GM18507 (cell line): Measurements from ENCODE around the gene ATXN7L1.
A peak's percentile ranks its signal among the peaks of the same experiment; 100 is the strongest.
"Not testable (repeated sequence)": the region's sequence is repeated elsewhere in the genome, so short reads cannot be mapped to it uniquely, and the experiment has no call there.

ENCODE experiments used
- DNase-seq: peaks from one replicate; pipeline ENCODE4 v3.0.0; 2011; ENCODE audit warnings: low read depth; ENCODE audit not compliant: insufficient read length; ENCODE audit errors: extremely low spot score
- FAIRE-seq: peaks from 2 replicates; lab custom pipeline; 2011; peaks lifted over from hg19 to GRCh38; lab: Jason Lieb, UNC

ATXN7L1 gene

DNA sequence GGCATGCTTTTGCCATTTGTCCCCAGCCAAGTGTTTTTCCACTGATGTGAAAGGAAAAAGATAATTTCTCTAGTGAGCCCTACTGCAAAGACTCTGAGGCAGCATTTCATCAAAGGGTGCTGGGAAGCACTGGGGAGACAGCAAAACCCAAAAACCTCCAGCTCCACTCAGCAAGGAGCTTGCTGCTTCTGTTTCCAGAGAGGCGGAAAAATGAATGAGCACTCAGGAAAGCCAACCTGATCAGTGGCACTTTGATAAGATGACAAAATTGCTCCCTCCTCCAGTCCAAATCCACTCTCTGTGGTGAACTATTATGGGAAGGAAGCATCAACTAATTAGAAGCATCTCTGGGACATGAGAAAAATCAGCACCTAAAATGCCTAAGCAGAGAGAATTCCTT is 68.2 kb downstream of the ATXN7L1 start:
- DNase-seq (no peak), FAIRE-seq (no peak)

DNA sequence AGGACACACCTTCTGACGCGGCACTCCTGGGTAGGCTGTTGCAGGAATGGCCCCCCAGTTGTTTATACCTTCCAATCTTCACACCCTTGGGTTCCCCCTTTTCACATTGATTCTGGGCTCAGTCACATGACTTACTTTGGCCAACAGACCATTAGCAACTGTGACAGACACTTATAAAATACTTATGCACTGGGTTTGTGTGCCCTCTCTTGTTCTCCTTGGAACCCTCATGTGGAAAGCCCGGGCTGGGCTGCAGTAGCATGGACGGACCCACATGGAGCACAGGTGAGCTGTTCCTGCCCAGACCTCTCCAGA is 69.0 kb downstream of the ATXN7L1 start:
- no peak for DNase-seq
- no peak for FAIRE-seq

DNA sequence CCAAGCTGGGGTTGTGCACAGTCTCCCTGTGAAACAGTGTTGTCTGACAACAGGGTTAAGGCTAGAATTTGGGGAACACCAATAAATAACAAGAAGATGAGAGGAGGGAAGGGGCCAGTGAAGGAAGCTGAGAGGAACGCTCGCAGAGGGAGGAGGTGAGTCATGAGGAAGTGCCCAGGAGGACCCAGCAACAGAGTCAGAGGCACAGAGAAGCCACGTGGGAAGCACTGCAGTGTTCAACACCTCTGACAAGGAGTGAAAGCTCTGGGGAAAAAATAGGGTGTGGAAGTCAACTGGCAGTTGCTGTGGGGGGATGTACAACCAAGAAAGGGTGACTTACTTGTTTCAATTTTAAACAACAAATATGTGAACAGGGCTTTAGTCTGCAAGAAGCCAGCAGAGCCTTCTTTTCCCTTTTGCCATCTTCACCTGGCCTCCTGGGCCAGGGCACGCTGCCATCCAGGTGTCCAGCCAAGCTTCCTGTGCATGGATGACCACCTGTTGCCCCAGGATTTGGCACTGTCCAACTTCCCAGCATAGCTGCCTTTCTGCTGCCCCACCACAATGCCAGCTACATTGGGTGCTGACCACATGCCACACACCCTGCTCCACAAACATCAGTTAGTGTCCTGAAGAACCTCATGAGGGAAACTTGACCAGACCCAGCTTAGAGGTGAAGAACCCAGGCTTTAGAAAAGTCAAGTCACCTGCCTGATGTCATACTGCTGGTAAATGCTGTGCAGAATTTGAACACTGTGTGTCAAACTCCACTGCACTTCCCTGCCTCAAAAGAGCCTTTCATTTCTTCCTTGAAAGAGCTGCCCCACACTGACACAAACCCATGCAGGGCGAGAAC is 69.6 kb downstream of the ATXN7L1 start:
- FAIRE-seq (peak; percentile 87), DNase-seq (peak; percentile 29)

DNA sequence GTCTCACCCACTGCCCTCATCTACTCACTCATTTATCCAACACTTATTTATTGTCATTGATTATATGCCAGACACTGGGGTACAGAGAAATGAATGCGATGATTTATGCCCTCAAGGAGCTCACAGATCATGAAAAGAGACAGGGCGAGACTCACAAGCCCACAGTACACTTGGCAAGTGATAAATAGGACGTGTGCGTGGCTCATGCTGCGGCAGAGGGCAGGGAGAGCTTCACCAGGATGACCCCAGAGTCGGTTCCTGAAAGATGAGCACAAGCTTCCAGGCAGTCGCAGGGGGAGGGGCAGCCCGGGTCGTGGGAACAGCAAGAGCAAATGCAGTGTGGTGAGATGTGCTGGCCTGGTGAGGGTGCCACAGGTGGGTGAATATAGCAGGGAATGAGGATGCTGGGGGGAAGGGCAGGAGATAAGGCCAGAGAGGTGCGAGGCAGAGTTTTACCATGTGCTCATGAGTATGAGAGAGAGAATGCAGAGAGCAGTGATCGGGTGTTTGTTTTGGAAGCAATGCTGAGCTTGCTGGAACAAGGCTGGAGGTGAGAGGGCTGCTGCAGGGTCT is 70.9 kb downstream of the ATXN7L1 start:
- DNase-seq (no peak), FAIRE-seq (no peak)

DNA sequence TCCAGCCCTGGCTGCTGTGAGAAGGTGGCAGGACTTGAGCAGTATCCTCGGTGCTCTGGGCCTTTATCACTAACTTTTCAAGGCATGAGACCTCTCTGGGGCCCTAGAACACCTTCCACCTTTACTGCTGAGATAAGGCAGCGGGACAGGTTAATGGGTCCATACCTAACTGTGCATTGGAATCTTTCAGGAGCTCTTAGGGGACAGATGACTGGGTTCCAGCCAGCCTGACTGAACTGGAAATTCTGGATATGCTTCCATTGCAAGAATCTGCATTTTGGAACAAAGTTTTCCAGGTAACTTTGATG is 73.0 kb downstream of the ATXN7L1 start:
- no peak for FAIRE-seq
- DNase-seq, result no peak

DNA sequence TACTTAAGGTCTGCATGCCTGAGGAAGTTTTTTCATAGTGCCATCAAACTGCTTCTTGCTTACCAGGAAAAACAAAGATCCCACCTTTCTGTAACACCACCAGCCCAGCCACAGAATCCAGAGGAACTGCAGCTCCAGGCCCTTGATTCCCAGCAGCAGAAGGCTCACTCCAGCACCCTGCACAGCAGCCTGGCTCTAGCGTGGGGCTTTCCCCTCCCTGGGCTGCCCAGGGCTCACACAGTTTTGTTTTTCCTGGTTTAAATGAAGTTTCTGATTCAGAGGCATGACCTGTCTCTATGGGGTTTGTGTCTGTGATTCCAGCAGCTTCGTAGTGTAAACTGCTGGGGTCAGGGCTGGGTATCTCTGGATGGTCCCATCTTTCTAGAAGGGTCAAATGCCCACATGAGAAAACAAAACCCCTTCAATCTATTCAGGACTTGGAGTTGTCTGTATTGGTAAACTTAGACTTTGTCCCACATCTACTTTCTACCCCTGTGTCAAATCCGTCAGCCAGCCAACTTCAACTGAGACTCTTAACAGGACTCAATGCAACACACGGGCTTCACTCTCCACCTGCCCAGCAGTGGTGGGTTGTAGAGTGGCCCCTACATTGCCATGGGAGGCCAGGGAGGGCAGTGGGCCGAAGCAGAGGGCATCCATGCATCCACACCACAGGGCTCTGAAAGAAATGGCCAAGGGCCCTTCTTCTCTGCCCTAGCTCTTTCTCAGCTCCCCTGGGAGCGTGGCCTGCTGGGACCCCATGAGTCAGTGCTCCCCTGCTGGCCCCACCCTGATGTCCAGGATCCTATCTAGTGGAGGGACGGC is 73.6 kb downstream of the ATXN7L1 start:
- DNase-seq (no peak), FAIRE-seq (no peak)

- no peak for DNase-seq
- FAIRE-seq, result no peak
Measured at GRCh38 chr7:105800849-105801534, 75.4 kb downstream of the ATXN7L1 start.

- FAIRE-seq, result no peak
- no peak for DNase-seq
Measured at GRCh38 chr7:105800442-105800841, 76.0 kb downstream of the ATXN7L1 start.

DNA sequence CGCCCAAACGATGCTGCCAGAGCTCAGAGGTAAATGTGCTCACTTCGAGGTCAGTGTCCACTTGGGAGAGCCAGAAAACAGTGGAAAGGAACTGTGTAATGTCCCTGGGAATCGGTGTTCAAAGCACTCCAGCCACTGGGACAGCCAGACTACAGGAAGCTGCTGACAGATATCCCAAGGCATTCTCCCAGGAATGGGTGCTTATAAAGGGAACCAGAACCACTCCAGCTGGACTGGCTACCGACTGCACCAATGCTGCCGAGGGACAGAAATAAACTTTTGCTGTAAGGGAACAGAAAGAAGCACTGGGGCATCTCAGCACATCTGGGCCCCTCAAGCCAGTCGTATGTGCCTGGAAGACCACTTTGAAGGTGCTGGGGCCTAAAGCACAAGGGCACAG is 76.7 kb downstream of the ATXN7L1 start:
- no peak for DNase-seq
- no peak for FAIRE-seq

- no peak for FAIRE-seq
- DNase-seq, result no peak
Measured at GRCh38 chr7:105799006-105799405, 77.4 kb downstream of the ATXN7L1 start.

DNA sequence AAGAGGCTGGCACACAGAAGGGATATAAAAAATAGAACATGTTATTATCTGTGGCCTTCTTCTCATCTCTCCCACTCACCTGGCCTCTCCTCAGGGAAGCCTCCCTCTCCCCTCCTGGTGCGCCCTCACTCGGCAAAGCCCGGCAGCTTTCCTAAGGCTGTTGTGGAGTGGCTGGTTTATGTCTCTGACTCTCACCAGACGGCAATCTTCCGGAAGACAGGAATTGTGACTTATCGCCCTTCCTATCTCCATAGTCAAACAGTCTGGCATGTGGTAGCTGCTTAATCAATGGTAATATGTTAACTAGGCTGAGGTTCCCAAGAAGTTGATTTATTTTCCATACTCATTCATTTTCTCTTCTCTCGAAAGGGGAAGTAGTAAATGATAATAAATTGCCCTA is 78.7 kb downstream of the ATXN7L1 start:
- DNase-seq (no peak), FAIRE-seq (no peak)

- DNase-seq (no peak), FAIRE-seq (no peak)
Measured at GRCh38 chr7:105796365-105796764, 80.0 kb downstream of the ATXN7L1 start.

GRCh38 chr7:105794741-105795729 is 81.4 kb downstream of the ATXN7L1 start:
- no peak for DNase-seq

DNA sequence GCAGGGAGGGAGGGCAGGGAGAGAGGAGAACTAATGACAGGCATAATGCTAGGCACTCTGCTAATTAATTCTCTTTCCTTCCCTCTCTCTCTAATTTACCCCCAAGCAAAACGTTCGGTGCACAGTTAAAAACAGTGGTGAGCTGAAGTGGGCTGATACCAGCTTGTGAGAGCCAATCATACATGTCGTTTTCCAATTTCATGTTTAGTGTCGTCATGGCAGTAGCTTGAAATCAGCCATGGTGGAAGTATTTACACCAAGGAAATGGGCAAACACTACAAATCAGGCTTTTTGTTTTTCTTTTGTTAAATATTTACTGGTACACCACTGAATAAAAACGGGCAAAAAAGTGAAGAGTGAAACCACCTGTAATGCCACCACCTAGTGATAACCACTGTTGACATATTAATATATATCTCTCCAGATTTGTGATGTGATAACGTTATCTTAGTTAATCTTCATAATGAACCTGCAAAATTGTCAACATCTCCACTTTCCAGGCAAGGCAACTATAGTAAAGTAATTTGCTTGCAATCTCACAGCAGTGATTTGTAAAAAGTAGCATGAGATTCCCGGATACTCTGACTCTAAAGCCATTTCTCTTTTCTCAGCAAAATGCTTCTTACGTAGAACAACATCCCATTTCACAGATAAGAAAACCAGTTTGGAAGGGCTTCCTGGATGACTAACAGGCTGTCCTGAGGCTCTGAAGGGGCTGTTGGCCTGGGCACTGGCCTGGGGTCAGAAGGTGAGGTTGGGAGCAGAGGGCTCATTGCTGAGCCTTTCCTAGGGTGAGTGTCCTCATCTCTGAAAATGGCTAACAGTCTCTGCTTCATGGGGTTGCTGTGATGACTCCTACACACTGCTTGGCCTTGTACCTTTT is 83.7 kb downstream of the ATXN7L1 start:
- FAIRE-seq, result no peak
- no peak for DNase-seq

More at GRCh38 chr7:105794741-105795729, 81.4 kb downstream of the ATXN7L1 start:
- FAIRE-seq, result no peak

DNA sequence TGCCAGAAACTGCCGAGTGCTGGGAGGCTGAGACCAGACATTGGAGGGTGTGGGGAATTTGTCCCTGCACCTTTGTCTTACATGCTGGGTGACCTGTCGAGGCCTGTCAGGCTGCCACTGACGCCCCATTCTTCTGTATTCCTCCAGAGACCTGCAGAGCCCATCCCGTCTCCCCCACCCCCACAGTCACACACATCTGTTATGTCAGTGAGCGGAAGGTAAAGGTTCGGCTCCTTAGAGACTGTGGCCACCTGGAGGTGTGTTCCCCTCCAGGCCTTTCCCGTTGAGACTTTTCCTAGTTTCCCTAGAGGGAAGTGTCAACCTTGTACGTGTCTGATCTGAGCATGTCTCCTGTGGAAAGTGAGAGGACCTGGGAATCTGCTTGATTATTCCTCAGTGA is 84.5 kb downstream of the ATXN7L1 start:
- FAIRE-seq (no peak), DNase-seq (no peak)

GRCh38 chr7:105790996-105791395 is 85.4 kb downstream of the ATXN7L1 start:
- DNase-seq, result no peak
- no peak for FAIRE-seq

DNA sequence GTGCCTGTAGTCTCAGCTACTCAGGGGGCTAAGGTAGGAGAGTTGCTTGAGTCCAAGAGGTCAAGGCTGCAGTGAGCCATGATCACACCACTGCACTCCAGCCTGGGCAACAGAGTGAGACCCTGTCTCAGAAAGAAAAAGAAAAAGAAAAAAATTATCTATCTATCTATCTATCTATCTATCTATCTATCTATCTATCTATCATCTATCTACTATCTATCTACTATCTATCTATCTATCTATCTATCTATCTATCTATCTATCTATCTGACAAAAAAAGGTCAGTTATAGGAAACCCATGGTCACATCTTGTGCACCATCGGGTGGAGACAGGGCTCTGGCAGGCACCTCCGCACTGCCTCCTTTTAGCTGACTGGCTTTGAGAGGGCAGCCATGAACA is 85.9 kb downstream of the ATXN7L1 start:
- not testable (repeated sequence) for FAIRE-seq, DNase-seq

DNA sequence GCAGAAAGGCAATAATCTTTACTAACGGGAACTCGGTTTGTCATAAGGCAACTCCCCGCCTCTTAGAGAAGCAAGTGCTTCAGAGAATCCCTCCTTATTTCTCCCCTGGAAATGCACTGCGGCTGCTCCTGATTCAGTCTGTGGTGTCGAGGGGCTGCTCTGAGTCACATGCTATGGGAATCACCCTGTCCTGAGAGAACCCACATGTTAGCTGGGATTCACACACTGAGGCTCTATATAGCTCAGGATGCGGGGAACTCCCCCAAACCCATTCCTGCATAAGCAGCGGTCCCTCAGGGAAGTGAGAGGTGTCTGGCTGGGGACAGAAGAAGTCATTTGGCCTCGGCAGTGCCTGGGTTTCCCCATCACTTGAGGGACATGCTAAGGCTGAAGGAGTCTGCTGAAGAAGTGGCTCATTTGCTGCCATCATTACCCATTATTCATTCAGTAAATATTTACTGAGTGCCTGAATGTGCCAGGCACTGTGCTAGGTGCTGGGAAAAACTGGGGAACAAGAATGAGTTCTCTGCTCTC is 87.5 kb downstream of the ATXN7L1 start:
- DNase-seq, result no peak
- no peak for FAIRE-seq
